ENCODE measurements around the gene S100A1. TPM values are rescaled to one million over a fixed set of nuclear protein-coding genes. Genes with fewer than 3 reads are reported as not detected.
"Not testable (repeated sequence)": the region's sequence is repeated elsewhere in the genome, so short reads cannot be mapped to it uniquely, and the experiment has no call there.

S100A1 gene
- total RNA-seq, 1 donor from 2014 or later = 3.3 TPM

GRCh38 chr1:153652805-153653500 lies 24.7 kb downstream of the S100A1 start:
- no peak for DNase-seq (ENCODE audit: low read depth)

GRCh38 chr1:153655333-153655732 lies 27.1 kb downstream of the S100A1 start:
- DNase-seq (ENCODE audit: low read depth) = no peak

- DNase-seq (ENCODE audit: low read depth) = peak; percentile 93
These were observed 30.4 kb downstream of the S100A1 start, which contains the start of gene SNAPIN for GRCh38 chr1:153658400-153659174. Gene SNAPIN (plus strand): TSS chr1:153658703. CDS start chr1:153658744, 41 bp downstream.

GRCh38 chr1:153659175-153659534 lies 30.9 kb downstream of the S100A1 start:
- DNase-seq (ENCODE audit: low read depth) = no peak

- no peak for DNase-seq (ENCODE audit: low read depth)
These were observed 31.4 kb downstream of the S100A1 start for GRCh38 chr1:153659656-153660055.

GRCh38 chr1:153661111-153661708 lies 33.0 kb downstream of the S100A1 start:
- DNase-seq (ENCODE audit: low read depth) = no peak

GRCh38 chr1:153662269-153662668 lies 34.0 kb downstream of the S100A1 start:
- DNase-seq (ENCODE audit: low read depth) = no peak

GRCh38 chr1:153663211-153663610 lies 35.0 kb downstream of the S100A1 start:
- no peak for DNase-seq (ENCODE audit: low read depth)

GRCh38 chr1:153667439-153667838 lies 39.2 kb downstream of the S100A1 start:
- no peak for DNase-seq (ENCODE audit: low read depth)

GRCh38 chr1:153668672-153669071 lies 40.4 kb downstream of the S100A1 start:
- not testable (repeated sequence) for DNase-seq (ENCODE audit: low read depth)

- no peak for DNase-seq (ENCODE audit: low read depth)
These were observed 41.4 kb downstream of the S100A1 start for GRCh38 chr1:153669606-153670005.

- no peak for DNase-seq (ENCODE audit: low read depth)
These were observed 42.1 kb downstream of the S100A1 start for GRCh38 chr1:153670257-153670858.

GRCh38 chr1:153670859-153671627 lies 42.8 kb downstream of the S100A1 start, which contains the start of gene ILF2:
Gene ILF2 (minus strand): TSS chr1:153670993. CDS start chr1:153670922, 71 bp downstream.
- peak; percentile 99 for DNase-seq (ENCODE audit: low read depth)

GRCh38 chr1:153671628-153672353 lies 43.6 kb downstream of the S100A1 start:
- DNase-seq (ENCODE audit: low read depth) = peak; percentile 71

- no peak for DNase-seq (ENCODE audit: low read depth)
These were observed 45.3 kb downstream of the S100A1 start for GRCh38 chr1:153673511-153673910.

GRCh38 chr1:153677718-153678518 lies 49.7 kb downstream of the S100A1 start:
- peak; percentile 49 for DNase-seq (ENCODE audit: low read depth)

GRCh38 chr1:153678519-153679336 lies 50.5 kb downstream of the S100A1 start, which contains the start of gene NPR1:
Gene NPR1 (plus strand): TSS chr1:153678688. CDS start chr1:153679109, 421 bp downstream.
- DNase-seq (ENCODE audit: low read depth) = no peak

Data from myocyte (in vitro differentiated cells).